Cardiac fibroblast (primary cell): Measurements from ENCODE around the gene WFDC8.
"Not testable (repeated sequence)": the region's sequence is repeated elsewhere in the genome, so short reads cannot be mapped to it uniquely, and the experiment has no call there.

ENCODE experiments used
- DNase-seq, 2 donors: peaks; one replicate each; pipeline versions ENCODE4 v3.0.0 to v3.0.0-alpha.2; 2010; ENCODE audit warnings: low read depth in 2 of 2
- H3K4me3 ChIP-seq, 2 donors: replicated peaks in 1 of 2; 1 replicate in 1 of 2; 2 replicates in 1 of 2; pipeline ENCODE4 v1.5.1; 2011; ENCODE audit warnings: low read depth in 2 of 2, low read length in 2 of 2, mild to moderate bottlenecking in 2 of 2, moderate library complexity in 1 of 2
- TF ChIP-seq, protein P1 (sequence below): IDR thresholded peaks from one replicate; pipeline ENCODE4 v1.5.1; 2011; ENCODE audit warnings: low read depth, mild to moderate bottlenecking, low read length, inconsistent platforms

Gene WFDC8

GRCh38 chr20:45581702-45582101 is 2.6 kb upstream of the WFDC8 start:
- TF ChIP-seq, protein P1, sequence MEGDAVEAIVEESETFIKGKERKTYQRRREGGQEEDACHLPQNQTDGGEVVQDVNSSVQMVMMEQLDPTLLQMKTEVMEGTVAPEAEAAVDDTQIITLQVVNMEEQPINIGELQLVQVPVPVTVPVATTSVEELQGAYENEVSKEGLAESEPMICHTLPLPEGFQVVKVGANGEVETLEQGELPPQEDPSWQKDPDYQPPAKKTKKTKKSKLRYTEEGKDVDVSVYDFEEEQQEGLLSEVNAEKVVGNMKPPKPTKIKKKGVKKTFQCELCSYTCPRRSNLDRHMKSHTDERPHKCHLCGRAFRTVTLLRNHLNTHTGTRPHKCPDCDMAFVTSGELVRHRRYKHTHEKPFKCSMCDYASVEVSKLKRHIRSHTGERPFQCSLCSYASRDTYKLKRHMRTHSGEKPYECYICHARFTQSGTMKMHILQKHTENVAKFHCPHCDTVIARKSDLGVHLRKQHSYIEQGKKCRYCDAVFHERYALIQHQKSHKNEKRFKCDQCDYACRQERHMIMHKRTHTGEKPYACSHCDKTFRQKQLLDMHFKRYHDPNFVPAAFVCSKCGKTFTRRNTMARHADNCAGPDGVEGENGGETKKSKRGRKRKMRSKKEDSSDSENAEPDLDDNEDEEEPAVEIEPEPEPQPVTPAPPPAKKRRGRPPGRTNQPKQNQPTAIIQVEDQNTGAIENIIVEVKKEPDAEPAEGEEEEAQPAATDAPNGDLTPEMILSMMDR: no peak
- DNase-seq: peak in 1 of 2 donors; percentile 3
- no peak overlapping the region for H3K4me3 ChIP-seq

GRCh38 chr20:45578231-45578630 is 853 bp downstream of the WFDC8 start:
- TF ChIP-seq, protein P1: no peak
- DNase-seq: no peak
- no peak overlapping the region for H3K4me3 ChIP-seq

- TF ChIP-seq, protein P1: no peak
- DNase-seq: peak in 1 of 2 donors; percentile 31
- no peak overlapping the region for H3K4me3 ChIP-seq
These were observed 2.1 kb downstream of the WFDC8 start for GRCh38 chr20:45576995-45577394.

DNA sequence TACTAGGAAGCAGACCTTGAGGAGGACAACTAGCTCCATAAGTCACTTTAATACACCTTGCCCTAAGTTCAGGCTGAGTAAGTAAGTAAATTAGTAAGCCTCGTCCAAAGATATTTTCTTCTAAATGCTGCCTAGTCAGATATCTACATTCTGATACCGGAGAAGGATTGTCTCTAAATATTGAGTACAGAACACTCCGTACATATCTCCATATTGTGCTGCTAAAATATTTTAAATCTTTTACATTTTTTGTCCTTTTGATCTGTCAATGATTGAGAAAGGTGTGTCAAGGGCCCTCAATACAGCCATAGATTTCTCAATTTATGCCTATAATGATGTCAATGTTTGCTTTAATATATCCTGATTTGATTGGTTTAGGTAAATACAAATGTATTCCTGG is 3.2 kb downstream of the WFDC8 start:
- DNase-seq: no peak
- H3K4me3 ChIP-seq: no peak overlapping the region
- TF ChIP-seq, protein P1: no peak

DNA sequence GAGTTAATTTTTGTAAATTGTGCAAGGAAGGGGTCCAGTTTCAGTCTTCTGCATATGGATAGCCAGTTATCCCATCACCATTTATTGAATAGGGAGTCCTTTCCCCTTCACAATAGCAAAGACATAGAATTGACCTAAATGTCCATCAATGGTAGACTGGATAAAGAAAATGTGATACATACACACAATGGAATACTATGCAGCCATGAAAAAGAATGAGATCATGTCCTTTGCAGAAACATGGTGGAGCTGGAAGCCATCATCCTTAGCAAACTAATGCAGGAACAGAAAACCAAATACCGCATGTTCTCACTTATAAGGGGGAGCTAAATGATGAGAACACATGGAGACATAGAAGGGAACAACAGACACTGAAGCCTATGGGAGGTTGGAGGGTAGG is 9.4 kb downstream of the WFDC8 start:
- not testable (repeated sequence) for H3K4me3 ChIP-seq, DNase-seq

DNA sequence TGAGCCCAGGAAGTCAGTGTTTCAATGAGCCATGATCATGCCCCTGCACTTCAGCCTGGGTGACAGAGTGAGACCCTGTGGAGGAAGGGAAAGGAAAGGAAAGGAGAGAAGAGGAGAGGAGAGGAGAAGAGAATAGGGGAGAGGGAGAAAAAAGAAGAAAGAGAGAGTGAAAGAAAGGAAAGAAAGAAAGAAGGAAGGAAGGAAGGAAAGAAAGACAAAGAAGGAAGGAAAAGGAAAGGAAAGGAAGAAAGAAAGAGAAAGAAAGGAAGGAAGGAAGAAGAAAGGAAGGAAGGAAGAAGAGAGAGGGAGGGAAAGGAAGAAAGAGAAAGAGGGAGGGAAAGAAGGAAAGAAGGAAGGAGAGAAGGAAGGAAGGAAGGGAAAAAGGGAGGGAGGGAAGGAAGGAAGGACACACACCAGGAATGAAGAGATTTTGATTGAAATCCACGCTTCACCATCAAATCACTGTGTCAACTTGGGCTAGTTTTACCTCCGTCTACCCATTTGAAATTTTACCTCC is 14.3 kb downstream of the WFDC8 start:
- no peak overlapping the region for H3K4me3 ChIP-seq
- DNase-seq: no peak
- TF ChIP-seq, protein P1: no peak

DNA sequence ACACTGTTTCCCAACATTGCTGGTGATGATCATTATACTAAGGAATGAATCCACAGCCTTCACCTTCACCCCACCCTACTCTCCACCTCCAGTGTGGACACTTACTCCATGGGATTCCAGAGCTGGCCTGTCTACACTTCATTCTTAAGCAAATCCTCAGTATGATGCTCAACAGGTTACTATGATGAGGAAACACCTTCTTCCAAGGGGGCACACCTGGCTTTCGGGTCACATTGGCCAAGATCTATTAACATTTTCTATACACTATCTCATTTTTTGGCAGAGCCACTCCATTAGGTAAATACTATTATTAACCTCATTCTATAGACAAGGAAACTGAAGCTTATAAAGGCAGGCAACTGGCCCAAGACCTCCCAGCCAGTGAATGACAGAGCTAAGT is 23.9 kb downstream of the WFDC8 start:
- TF ChIP-seq, protein P1: no peak
- no peak overlapping the region for H3K4me3 ChIP-seq
- no peak for DNase-seq
